ENCODE data around the gene PLBD2.

PLBD2 gene

DNA sequence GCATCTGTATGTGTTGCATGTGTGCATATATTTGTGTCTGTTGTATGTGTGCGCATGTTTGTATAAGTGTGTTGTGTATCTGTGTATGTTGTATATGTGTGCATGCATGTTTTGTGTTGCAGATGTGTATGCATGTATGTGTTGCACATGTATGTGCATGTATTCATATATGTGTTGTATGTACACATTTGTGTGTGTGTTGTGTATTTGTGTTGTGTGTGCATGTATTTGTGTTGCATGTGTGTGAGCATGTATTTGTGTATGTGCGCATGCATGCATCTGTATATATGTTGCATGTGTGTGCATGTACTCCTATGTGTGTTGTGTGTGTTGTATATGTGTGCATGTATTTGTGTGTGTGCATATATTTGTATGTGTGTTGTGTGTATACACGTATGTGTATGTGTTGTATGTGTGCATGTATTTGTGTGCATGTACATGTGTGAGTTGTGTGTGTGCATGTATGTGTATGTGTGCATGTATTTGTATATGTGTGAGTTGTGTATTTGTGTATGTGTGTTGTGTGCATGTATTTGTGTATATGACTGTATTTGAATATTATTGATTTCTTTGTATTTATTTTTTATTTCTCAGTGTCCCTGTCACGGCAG, 40.2 kb upstream of the PLBD2 start:
- no peak for DNase-seq (ENCODE audit: low read depth)

GRCh38 chr12:113318900-113319628, 39.3 kb upstream of the PLBD2 start:
- no peak for TF ChIP-seq CTCF (conservative IDR thresholded peaks at IDR 0.05; ENCODE audit: control insufficient read depth, insufficient read depth, low read depth, low read length)
- DNase-seq (ENCODE audit: low read depth): no peak
- H3K4me3 ChIP-seq (ENCODE audit: control insufficient read depth, low read depth, low read length): no peak overlapping the region

More for the DNA sequence above, 40.2 kb upstream of the PLBD2 start:
- H3K4me3 ChIP-seq (ENCODE audit: control insufficient read depth, low read depth, low read length): no peak overlapping the region
- TF ChIP-seq CTCF (conservative IDR thresholded peaks at IDR 0.05; ENCODE audit: control insufficient read depth, insufficient read depth, low read depth, low read length): no peak

GRCh38 chr12:113320401-113320800, 38.0 kb upstream of the PLBD2 start:
- no peak overlapping the region for H3K4me3 ChIP-seq (ENCODE audit: control insufficient read depth, low read depth, low read length)
- no peak for TF ChIP-seq CTCF (conservative IDR thresholded peaks at IDR 0.05; ENCODE audit: control insufficient read depth, insufficient read depth, low read depth, low read length)
- DNase-seq (ENCODE audit: low read depth): no peak

DNA sequence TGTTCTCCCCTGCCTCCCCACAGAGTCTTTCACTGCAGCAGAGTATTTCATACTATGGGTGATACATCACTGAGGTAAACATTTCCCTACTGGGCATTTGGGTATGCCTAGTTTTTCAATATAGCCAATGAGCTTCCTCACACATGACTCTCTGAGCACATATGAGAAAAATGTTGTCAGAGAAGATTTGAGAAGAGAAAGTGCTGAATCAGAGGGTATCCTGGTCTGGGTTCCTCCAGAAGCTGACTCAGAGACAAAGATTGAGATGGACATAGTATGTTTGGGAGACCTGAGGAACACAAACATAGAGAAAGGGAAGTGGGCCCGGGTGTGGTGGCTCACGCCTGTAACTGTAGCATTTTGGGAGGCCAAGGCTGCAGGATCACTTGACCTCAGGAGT, 36.0 kb upstream of the PLBD2 start:
- H3K4me3 ChIP-seq (ENCODE audit: control insufficient read depth, low read depth, low read length): no peak overlapping the region
- TF ChIP-seq CTCF (conservative IDR thresholded peaks at IDR 0.05; ENCODE audit: control insufficient read depth, insufficient read depth, low read depth, low read length): no peak
- DNase-seq (ENCODE audit: low read depth): peak; percentile 88

DNA sequence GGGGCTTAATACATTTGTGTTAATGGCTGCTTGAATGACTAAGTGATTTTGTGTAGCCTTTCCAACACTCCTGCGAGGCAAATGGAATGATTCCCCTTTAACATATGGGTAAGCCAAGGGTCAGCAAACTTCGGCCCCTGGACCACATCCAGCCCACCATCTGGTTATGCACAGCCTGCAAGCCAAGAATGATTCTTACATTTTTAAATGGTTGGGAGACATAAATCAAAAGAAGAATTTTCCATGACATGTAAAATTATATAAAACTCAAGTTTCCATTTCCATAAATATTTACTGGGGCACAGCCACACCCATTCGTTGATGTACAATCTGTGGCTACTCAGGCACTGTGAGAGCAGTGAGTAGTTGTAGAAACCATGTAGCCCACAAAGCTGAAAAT, 32.5 kb upstream of the PLBD2 start:
- H3K4me3 ChIP-seq (ENCODE audit: control insufficient read depth, low read depth, low read length): no peak overlapping the region
- no peak for TF ChIP-seq CTCF (conservative IDR thresholded peaks at IDR 0.05; ENCODE audit: control insufficient read depth, insufficient read depth, low read depth, low read length)
- peak; percentile 83 for DNase-seq (ENCODE audit: low read depth)

DNA sequence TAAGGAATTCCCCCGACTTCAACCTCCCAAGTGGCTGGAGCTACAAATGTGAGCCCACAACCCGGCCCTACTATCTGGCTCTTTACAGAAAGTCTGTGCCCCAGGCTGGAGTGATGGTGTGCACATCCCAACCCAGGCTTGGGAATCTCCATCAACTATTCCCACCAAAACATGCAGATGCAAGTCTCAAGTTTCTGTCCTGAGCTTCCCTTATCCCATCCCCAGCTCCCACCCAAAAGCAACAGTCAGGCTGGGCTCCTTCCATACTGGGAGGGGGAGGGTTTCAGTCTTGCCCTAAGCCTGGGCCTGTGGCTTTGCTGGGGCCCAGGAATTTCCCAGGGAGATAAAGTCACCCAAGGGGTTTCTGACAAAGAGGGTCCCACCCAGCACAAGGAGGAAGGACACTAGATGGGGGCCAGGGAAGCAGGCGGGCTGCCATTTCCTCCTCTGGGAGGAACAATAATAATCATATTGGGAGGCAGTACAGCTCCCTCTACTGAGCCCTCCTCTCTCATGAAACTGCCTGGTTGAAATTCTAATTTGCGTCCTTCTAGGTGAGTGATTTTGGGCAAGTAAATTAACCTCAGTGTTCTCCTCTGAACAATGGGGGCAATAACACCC, 31.5 kb upstream of the PLBD2 start:
- H3K4me3 ChIP-seq (ENCODE audit: control insufficient read depth, low read depth, low read length): no peak overlapping the region
- no peak for DNase-seq (ENCODE audit: low read depth)
- TF ChIP-seq CTCF (conservative IDR thresholded peaks at IDR 0.05; ENCODE audit: control insufficient read depth, insufficient read depth, low read depth, low read length): no peak

Measured in fibroblast of mammary gland (primary cell).